Measurements from ENCODE around the gene LRRC57.

- no peak for TF ChIP-seq PPARA (CRISPR knock-in tag; IDR thresholded peaks at IDR 0.05; ENCODE audit: borderline replicate concordance)
- TF ChIP-seq RARB (CRISPR knock-in tag; IDR thresholded peaks at IDR 0.05), result no peak
These were observed 1.3 kb upstream of the LRRC57 start for GRCh38 chr15:42549741-42550392.
